Fibroblast of pulmonary artery (primary cell): ENCODE data around the gene TSFM.
A peak's percentile ranks its signal among the peaks of the same experiment; 100 is the strongest.

Experiments used
- DNase-seq: peaks from one replicate; pipeline ENCODE4 v3.0.0-alpha.2; 2010; ENCODE audit warnings: low read depth
- H3K4me3 ChIP-seq: replicated peaks from 2 replicates; pipeline ENCODE4 v1.5.1; 2011; ENCODE audit warnings: low read depth, mild to moderate bottlenecking, control low read depth, low read length, moderate library complexity
- TF ChIP-seq, protein P1 (sequence below): IDR thresholded peaks from 2 replicates; pipeline ENCODE4 v1.5.1; 2011; ENCODE audit warnings: mild to moderate bottlenecking, control low read depth, low read length, inconsistent platforms; ENCODE audit errors: missing control alignments

The TSFM gene

GRCh38 chr12:57781801-57782200, 786 bp upstream of the TSFM start:
- H3K4me3 ChIP-seq, result no peak overlapping the region
- DNase-seq, result no peak
- TF ChIP-seq, protein P1, sequence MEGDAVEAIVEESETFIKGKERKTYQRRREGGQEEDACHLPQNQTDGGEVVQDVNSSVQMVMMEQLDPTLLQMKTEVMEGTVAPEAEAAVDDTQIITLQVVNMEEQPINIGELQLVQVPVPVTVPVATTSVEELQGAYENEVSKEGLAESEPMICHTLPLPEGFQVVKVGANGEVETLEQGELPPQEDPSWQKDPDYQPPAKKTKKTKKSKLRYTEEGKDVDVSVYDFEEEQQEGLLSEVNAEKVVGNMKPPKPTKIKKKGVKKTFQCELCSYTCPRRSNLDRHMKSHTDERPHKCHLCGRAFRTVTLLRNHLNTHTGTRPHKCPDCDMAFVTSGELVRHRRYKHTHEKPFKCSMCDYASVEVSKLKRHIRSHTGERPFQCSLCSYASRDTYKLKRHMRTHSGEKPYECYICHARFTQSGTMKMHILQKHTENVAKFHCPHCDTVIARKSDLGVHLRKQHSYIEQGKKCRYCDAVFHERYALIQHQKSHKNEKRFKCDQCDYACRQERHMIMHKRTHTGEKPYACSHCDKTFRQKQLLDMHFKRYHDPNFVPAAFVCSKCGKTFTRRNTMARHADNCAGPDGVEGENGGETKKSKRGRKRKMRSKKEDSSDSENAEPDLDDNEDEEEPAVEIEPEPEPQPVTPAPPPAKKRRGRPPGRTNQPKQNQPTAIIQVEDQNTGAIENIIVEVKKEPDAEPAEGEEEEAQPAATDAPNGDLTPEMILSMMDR, result no peak

GRCh38 chr12:57782243-57782607, 362 bp upstream of the TSFM start:
- no peak for DNase-seq
- TF ChIP-seq, protein P1, result no peak
- H3K4me3 ChIP-seq, result peak overlapping the region; percentile 99

GRCh38 chr12:57783466-57783801, 847 bp downstream of the TSFM start:
- H3K4me3 ChIP-seq, result peak overlapping the region; percentile 99
- no peak for DNase-seq
- TF ChIP-seq, protein P1, result no peak

- TF ChIP-seq, protein P1, result no peak
- no peak overlapping the region for H3K4me3 ChIP-seq
- no peak for DNase-seq
Observed at GRCh38 chr12:57783861-57784260, 1.3 kb downstream of the TSFM start.

- DNase-seq, result peak; percentile 81
- TF ChIP-seq, protein P1, result no peak
- H3K4me3 ChIP-seq, result no peak overlapping the region
Observed at GRCh38 chr12:57793920-57794319, 11.3 kb downstream of the TSFM start.

GRCh38 chr12:57795354-57795753, 12.8 kb downstream of the TSFM start:
- H3K4me3 ChIP-seq, result no peak overlapping the region
- DNase-seq, result no peak
- TF ChIP-seq, protein P1, result no peak

GRCh38 chr12:57796996-57797395, 14.4 kb downstream of the TSFM start:
- H3K4me3 ChIP-seq, result no peak overlapping the region
- no peak for DNase-seq
- TF ChIP-seq, protein P1, result no peak
